Pancreas (tissue), 10 donors: Measurements from ENCODE around the gene C1QTNF5. TPM values are rescaled to one million over a fixed set of nuclear protein-coding genes. Genes with fewer than 3 reads are reported as not detected.
A peak's percentile ranks its signal among the peaks of the same experiment; 100 is the strongest.

Experiments
- ATAC-seq, 4 donors: fragments of 200-7000 bp; cut with Tn5 transposase; one replicate each; pipeline versions ENCODE4 v1.8.0 to v1.9.1; 2020; ENCODE audit warnings: mild to moderate bottlenecking in 4 of 4, moderate library complexity in 4 of 4
- DNase-seq, 6 donors: peaks; one replicate each; pipeline ENCODE4 v3.0.0-alpha.2; 2020
- FAIRE-seq: peaks from 2 replicates; lab custom pipeline; 2012; peaks lifted over from hg19 to GRCh38; lab: Jason Lieb, UNC
- H3K27ac ChIP-seq, 4 donors: fragments of 200-600 bp; sonication (generic); 1 replicate in 3 of 4; 2 replicates in 1 of 4; pipeline versions ENCODE4 v1.5.0 to v1.8.0; 2020
- H3K27me3 ChIP-seq, 4 donors: fragments of 200-600 bp; one replicate each; pipeline ENCODE4 v1.8.0; 2021
- H3K36me3 ChIP-seq, 3 donors: fragments of 200-600 bp; sonication (generic) in 1 of 3; one replicate each; pipeline versions ENCODE4 v1.5.0 to v1.8.0; 2020 to 2021
- H3K4me1 ChIP-seq, 3 donors: fragments of 200-600 bp; one replicate each; pipeline ENCODE4 v1.8.0; 2021
- H3K4me3 ChIP-seq, 4 donors: fragments of 200-600 bp; sonication (generic) in 2 of 4; one replicate each; pipeline versions ENCODE4 v1.5.0 to v1.8.0; 2020 to 2021
- H3K9me3 ChIP-seq, 4 donors: fragments of 200-600 bp; one replicate each; pipeline ENCODE4 v1.8.0; 2021
- CTCF ChIP-seq, 4 donors: fragments of 200-600 bp; sonication (generic) in 3 of 4; IDR thresholded peaks; one replicate each; pipeline versions ENCODE4 v1.5.0 to v1.8.0; 2021; ENCODE audit warnings: antibody characterized with exemption in 4 of 4
- WGBS, 2 donors: extraction: QIAGEN DNeasy Blood & Tissue Kit; methylation state at CpG; one replicate each; pipeline ENCODE4 v1.1.7; 2013; 5-methylcytosine and 5-hydroxymethylcytosine counted together
- intact Hi-C, 3 donors: fragments of 100-400 bp; cut with DNase I; formaldehyde crosslinking; loops; one replicate each; pipeline versions ENCODE4 v1.11.1 to v1.14.2; 2022
- polyA plus RNA-seq, 2 donors: library from polyadenylated mRNA; stranded (reverse); fragments of 200-250 nt; gene quantifications; one replicate each; pipeline ENCODE4 v1.2.3, GENCODE V29; 2013
- total RNA-seq, 6 donors: library from RNA; stranded (reverse); fragmentation: NEBNext Ultra II Directional in 4 of 6; extraction: Animal tissue kit (Norgen Biotek cat#: 25700) in 4 of 6; gene quantifications; one replicate each; pipeline versions ENCODE4 v1.2.1 to v1.2.4, GENCODE V29; 2021 to 2023
- donor health status: healthy with polysubstance abuse.
- donor health status: DM: no; HTN: no; CAD: no; lungs with moderate emphysema.
- donor health status: DM: no; HTN: no; CAD: no.
- donor health status: control.
- donor health status: control.
- donor health status: Bipolar disorder and iron deficiency.
- donor health status: DM: yes; HTN: yes; CAD: no.
- donor health status: DM: no; HTN: no; CAD: no.
- donor health status: DM: no; HTN: no; CAD: no.
- donor health status: DM: yes; HTN: yes; CAD: no.

C1QTNF5 gene
- total and polyA plus RNA-seq, 8 donors, result 6.7 to 27.9 (median 15.7) TPM

GRCh38 chr11:119318240-119319135, 22.2 kb downstream of the C1QTNF5 start:
- no peak for FAIRE-seq
- Histone ChIP-seq H3K9me3 (no peaks in the 10 kb centered on the region), H3K27me3 (peaks cover 0 to 3% (median 0%) of the 10 kb centered on the region in 4 donors), H3K4me1 (peaks cover 0 to 12% (median 6%) of the 10 kb centered on the region in 3 donors), H3K36me3 (no peaks in the 10 kb centered on the region), H3K27ac (peak overlapping the region in 3 of 4 donors; percentile 22 to 58 (median 23)), H3K4me3 (no peak overlapping the region)
- intact Hi-C loops, result no loop called here
- ATAC-seq, result no peak
- DNase-seq, result peak in 2 of 6 donors; percentile 17 to 53
- WGBS, 2 donors, result 65 to 71% methylated on average over 22 of the region's 22 CpGs
- TF ChIP-seq CTCF (IDR thresholded peaks at IDR 0.05), result no peak

GRCh38 chr11:119317592-119318239, 23.0 kb downstream of the C1QTNF5 start:
- Histone ChIP-seq H3K27ac (peak overlapping the region in 2 of 4 donors; percentile 46 to 62), H3K27me3 (peaks cover 0 to 3% (median 0%) of the 10 kb centered on the region in 4 donors), H3K36me3 (no peaks in the 10 kb centered on the region), H3K4me1 (peaks cover 0 to 12% (median 6%) of the 10 kb centered on the region in 3 donors), H3K4me3 (peak overlapping the region in 1 of 4 donors; percentile 49), H3K9me3 (no peaks in the 10 kb centered on the region)
- TF ChIP-seq CTCF (IDR thresholded peaks at IDR 0.05), result no peak
- ATAC-seq (no peak), DNase-seq (no peak), FAIRE-seq (no peak)
- WGBS, 2 donors, result 72% methylated on average over 14 of the region's 14 CpGs
- intact Hi-C loops, result no loop called here

- no peak for TF ChIP-seq CTCF (IDR thresholded peaks at IDR 0.05)
- Histone ChIP-seq H3K27ac (peak within 1 kb of the TSS in 3 of 4 donors; percentile 43 to 71 (median 69)), H3K9me3 (no peaks in the 10 kb centered on the region), H3K27me3 (peaks cover 0 to 3% (median 0%) of the 10 kb centered on the region in 4 donors), H3K4me1 (peaks cover 0 to 12% (median 6%) of the 10 kb centered on the region in 3 donors), H3K36me3 (no peaks in the 10 kb centered on the region), H3K4me3 (peak within 1 kb of the TSS; percentile 11 to 49 (median 26))
- FAIRE-seq, result no peak
- intact Hi-C loops, result no loop called here
- peak in 3 of 4 donors; percentile 3 to 20 (median 5) for ATAC-seq
- WGBS, 2 donors, result 3 to 6% methylated on average over 59 to 74 of the region's 74 CpGs
- peak in 1 of 6 donors; percentile 79 for DNase-seq
These were observed 23.7 kb downstream of the C1QTNF5 start, which contains the start of gene MCAM for GRCh38 chr11:119316729-119317591. TSS of gene MCAM (minus strand) at chr11:119317130. CDS start at chr11:119317101, 29 bp downstream.

GRCh38 chr11:119316016-119316728, 24.5 kb downstream of the C1QTNF5 start:
- intact Hi-C loops, result no loop called here
- TF ChIP-seq CTCF (IDR thresholded peaks at IDR 0.05), result no peak
- FAIRE-seq (no peak), DNase-seq (peak in 4 of 6 donors; percentile 43 to 82 (median 60)), ATAC-seq (peak; percentile 18 to 50 (median 38))
- H3K27me3 ChIP-seq, result peaks cover 0 to 3% (median 0%) of the 10 kb centered on the region in 4 donors
- H3K4me1 ChIP-seq, result peaks cover 0 to 12% (median 6%) of the 10 kb centered on the region in 3 donors
- H3K27ac ChIP-seq, result peak overlapping the region in 3 of 4 donors; percentile 43 to 71 (median 69)
- 2% methylated on average over 36 to 46 of the region's 46 CpGs for WGBS, 2 donors
- no peaks in the 10 kb centered on the region for H3K9me3 ChIP-seq
- H3K36me3 ChIP-seq, result no peaks in the 10 kb centered on the region
- peak overlapping the region; percentile 11 to 49 (median 26) for H3K4me3 ChIP-seq
